Thoracic aorta (tissue), 2 donors: Measurements from ENCODE around the gene NEU3. TPM values are rescaled to one million over a fixed set of nuclear protein-coding genes. Genes with fewer than 3 reads are reported as not detected.

ENCODE experiments used
- ATAC-seq: fragments of 150-250 bp; one replicate; pipeline ENCODE4 v1.8.0; 2017; ENCODE audit warnings: low read depth; ENCODE audit not compliant: insufficient number of reproducible peaks, low FRiP score
- DNase-seq: peaks from one replicate; pipeline ENCODE4 v3.0.0-alpha.2; 2020; ENCODE audit warnings: low spot score
- H3K27ac ChIP-seq, 2 donors: fragments of 200-600 bp; sonication (generic); 1 replicate in 1 of 2; 2 replicates in 1 of 2; pipeline ENCODE4 v1.5.1; 2016; ENCODE audit warnings: mild to moderate bottlenecking in 2 of 2, moderate library complexity in 2 of 2
- H3K27me3 ChIP-seq: fragments of 200-600 bp; sonication (generic); replicated peaks from 2 replicates; pipeline ENCODE4 v1.6.0; 2016; ENCODE audit warnings: mild to moderate bottlenecking; ENCODE audit not compliant: insufficient read depth
- H3K36me3 ChIP-seq: fragments of 200-600 bp; sonication (generic); one replicate; pipeline ENCODE4 v1.5.1; 2016
- H3K4me1 ChIP-seq, 2 donors: fragments of 200-600 bp; sonication (generic); 1 replicate in 1 of 2; 2 replicates in 1 of 2; pipeline versions ENCODE4 v1.5.1 to v1.6.0; 2016; ENCODE audit warnings: low read depth in 2 of 2, mild to moderate bottlenecking in 1 of 2; ENCODE audit not compliant: control insufficient read depth in 1 of 2
- H3K4me3 ChIP-seq: fragments of 200-600 bp; sonication (generic); 2 replicates; pipeline ENCODE4 v1.5.1; 2016; ENCODE audit warnings: mild to moderate bottlenecking
- H3K9me3 ChIP-seq: fragments of 200-600 bp; sonication (generic); 2 replicates; pipeline ENCODE4 v1.5.1; 2016
- CTCF ChIP-seq: fragments of 200-600 bp; sonication (generic); IDR thresholded peaks from one replicate; pipeline ENCODE4 v1.5.1; 2019; ENCODE audit warnings: antibody characterized with exemption
- total RNA-seq, 2 donors: library from RNA; depleted of rRNA; stranded (reverse); fragments of >200 nt; gene quantifications; one replicate each; pipeline versions ENCODE4 v1.1.0 to v1.2.3, GENCODE V29; 2016

Gene NEU3
- total RNA-seq, 2 donors from 2014 or later = 11.9 to 23.3 TPM

DNA sequence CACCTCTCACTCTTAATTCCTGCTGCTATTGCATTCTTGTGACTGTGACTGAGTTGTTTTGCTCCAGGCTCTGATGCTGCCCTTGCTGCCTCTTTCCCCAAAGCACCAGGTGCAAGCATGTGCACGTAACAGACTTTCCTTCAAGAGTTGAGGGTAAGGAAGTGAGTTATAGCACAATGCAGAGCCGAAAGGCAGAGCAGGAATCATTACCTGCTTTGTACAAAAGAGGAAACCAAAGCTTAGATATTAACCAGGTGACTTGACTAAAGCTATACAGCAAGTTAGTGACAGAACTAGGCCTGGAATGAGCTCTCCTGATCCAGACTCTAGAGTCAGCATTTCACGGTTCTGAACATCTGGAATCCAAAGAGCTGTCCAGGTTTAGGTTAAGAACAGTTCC, 33.6 kb downstream of the NEU3 start:
- Histone ChIP-seq H3K27me3 (no peaks in the 10 kb centered on the region), H3K36me3 (no peaks in the 10 kb centered on the region), H3K4me1 (no peaks in the 10 kb centered on the region), H3K4me3 (no peak overlapping the region), H3K27ac (no peak overlapping the region), H3K9me3 (no peaks in the 10 kb centered on the region)
- TF ChIP-seq CTCF = no peak
- ATAC-seq (no peak), DNase-seq (no peak)

DNA sequence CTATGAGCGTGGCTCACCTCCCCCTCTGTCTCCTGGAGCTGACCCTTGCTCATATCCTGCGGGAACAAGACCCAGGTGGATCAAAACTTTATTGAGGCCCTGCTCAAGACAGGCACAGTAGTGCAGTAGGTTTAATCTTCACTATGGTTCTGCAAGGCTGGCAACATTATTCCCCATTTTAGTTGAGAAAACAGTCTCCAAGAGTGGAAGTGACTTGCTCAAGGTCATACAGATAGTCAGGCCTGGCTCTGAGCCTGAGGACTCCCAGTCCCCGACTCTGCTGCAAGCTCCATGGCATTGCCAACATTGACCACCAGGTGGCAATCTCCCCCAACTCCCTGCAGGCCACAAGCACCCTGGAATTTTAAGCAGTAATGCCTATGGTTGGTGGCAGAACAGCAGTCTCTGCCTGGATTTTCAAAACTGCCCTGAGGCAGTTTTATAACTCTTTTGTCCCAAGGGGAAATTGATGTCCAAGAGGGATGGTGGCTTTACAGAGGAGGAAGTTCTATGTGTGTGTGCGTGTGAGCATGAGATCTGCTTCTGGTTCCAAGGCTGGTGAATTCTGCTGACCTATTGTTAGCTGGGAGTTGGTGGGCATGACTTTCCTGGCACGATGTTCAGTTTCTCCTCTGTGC, 34.1 kb downstream of the NEU3 start:
- ATAC-seq (peak; percentile 74), DNase-seq (no peak)
- Histone ChIP-seq H3K4me3 (no peak overlapping the region), H3K4me1 (no peaks in the 10 kb centered on the region), H3K27ac (no peak overlapping the region), H3K27me3 (no peaks in the 10 kb centered on the region), H3K9me3 (no peaks in the 10 kb centered on the region), H3K36me3 (no peaks in the 10 kb centered on the region)
- peak; percentile 83 for TF ChIP-seq CTCF

GRCh38 chr11:75023446-75024067, 34.8 kb downstream of the NEU3 start:
- no peaks in the 10 kb centered on the region for H3K27me3 ChIP-seq
- no peak overlapping the region for H3K27ac ChIP-seq
- H3K9me3 ChIP-seq = no peaks in the 10 kb centered on the region
- H3K36me3 ChIP-seq = no peaks in the 10 kb centered on the region
- no peak overlapping the region for H3K4me3 ChIP-seq
- ATAC-seq = no peak
- no peaks in the 10 kb centered on the region for H3K4me1 ChIP-seq
- no peak for TF ChIP-seq CTCF
- no peak for DNase-seq

GRCh38 chr11:75024068-75024449, 35.3 kb downstream of the NEU3 start:
- no peak overlapping the region for H3K27ac ChIP-seq
- no peaks in the 10 kb centered on the region for H3K4me1 ChIP-seq
- H3K9me3 ChIP-seq = no peaks in the 10 kb centered on the region
- H3K4me3 ChIP-seq = no peak overlapping the region
- no peaks in the 10 kb centered on the region for H3K36me3 ChIP-seq
- ATAC-seq (no peak), DNase-seq (no peak)
- H3K27me3 ChIP-seq = no peaks in the 10 kb centered on the region
- TF ChIP-seq CTCF = no peak

GRCh38 chr11:75024764-75025211, 36.1 kb downstream of the NEU3 start:
- Histone ChIP-seq H3K9me3 (no peaks in the 10 kb centered on the region), H3K4me1 (no peaks in the 10 kb centered on the region), H3K4me3 (no peak overlapping the region), H3K27ac (no peak overlapping the region), H3K27me3 (no peaks in the 10 kb centered on the region), H3K36me3 (no peaks in the 10 kb centered on the region)
- ATAC-seq (no peak), DNase-seq (no peak)
- no peak for TF ChIP-seq CTCF
